GM06990 (cell line): ENCODE data around the gene MUCL1.

ENCODE experiments used
- DNase-seq: peaks from one replicate; pipeline ENCODE4 v3.0.0-alpha.2; 2011; ENCODE audit not compliant: insufficient read length; ENCODE audit errors: extremely low read depth
- H3K27me3 ChIP-seq: replicated peaks from 2 replicates; pipeline ENCODE4 v1.6.0; 2011; ENCODE audit warnings: low read length; ENCODE audit not compliant: control insufficient read depth, insufficient read depth
- H3K36me3 ChIP-seq: 2 replicates; pipeline ENCODE4 v1.5.1; 2011; ENCODE audit warnings: low read length; ENCODE audit not compliant: control insufficient read depth, insufficient read depth
- H3K4me3 ChIP-seq: replicated peaks from 2 replicates; pipeline ENCODE4 v1.5.1; 2011; ENCODE audit warnings: low read depth, mild to moderate bottlenecking, control low read depth, low read length
- CTCF ChIP-seq: IDR thresholded peaks from 2 replicates; pipeline ENCODE4 v1.5.1; 2011; ENCODE audit warnings: low read length, control low read depth, mild to moderate bottlenecking, inconsistent platforms; ENCODE audit not compliant: insufficient read depth, poor library complexity, severe bottlenecking

The MUCL1 gene

GRCh38 chr12:54853933-54854538 lies at the start of gene MUCL1:
TSS of gene MUCL1 (plus strand) at chr12:54854516. CDS start at chr12:54854583, 67 bp downstream.
- DNase-seq: peak; percentile 15
- no peaks in the 10 kb centered on the region for H3K27me3 ChIP-seq
- H3K4me3 ChIP-seq: no peak within 1 kb of the TSS
- H3K36me3 ChIP-seq: no peaks in the 10 kb centered on the region; the same call in 1 of the 2 replicates
- peak; percentile 87 for TF ChIP-seq CTCF

GRCh38 chr12:54821676-54822075 lies 32.6 kb upstream of the MUCL1 start:
- no peak for DNase-seq
- no peak for TF ChIP-seq CTCF
- no peaks in the 10 kb centered on the region for H3K36me3 ChIP-seq
- no peaks in the 10 kb centered on the region for H3K27me3 ChIP-seq
- H3K4me3 ChIP-seq: no peak overlapping the region

- Histone ChIP-seq H3K27me3 (no peaks in the 10 kb centered on the region), H3K4me3 (no peak overlapping the region), H3K36me3 (no peaks in the 10 kb centered on the region)
- DNase-seq: no peak
- TF ChIP-seq CTCF: peak; percentile 10
These were observed 29.9 kb upstream of the MUCL1 start for GRCh38 chr12:54824402-54824801.

- Histone ChIP-seq H3K4me3 (no peak overlapping the region), H3K36me3 (no peaks in the 10 kb centered on the region)
These were observed 24.8 kb upstream of the MUCL1 start for GRCh38 chr12:54829511-54829910.

GRCh38 chr12:54830199-54830598 lies 24.1 kb upstream of the MUCL1 start:
- Histone ChIP-seq H3K36me3 (no peaks in the 10 kb centered on the region), H3K4me3 (no peak overlapping the region), H3K27me3 (no peaks in the 10 kb centered on the region)
- TF ChIP-seq CTCF: no peak
- no peak for DNase-seq

More at GRCh38 chr12:54829511-54829910, 24.8 kb upstream of the MUCL1 start:
- no peak for TF ChIP-seq CTCF
- H3K27me3 ChIP-seq: no peaks in the 10 kb centered on the region
- DNase-seq: no peak

GRCh38 chr12:54831631-54832030 lies 22.7 kb upstream of the MUCL1 start:
- no peaks in the 10 kb centered on the region for H3K36me3 ChIP-seq
- DNase-seq: no peak
- TF ChIP-seq CTCF: no peak
- H3K27me3 ChIP-seq: no peaks in the 10 kb centered on the region
- H3K4me3 ChIP-seq: no peak overlapping the region
